Measurements from ENCODE around the gene ITGB3BP. TPM values are rescaled to one million over a fixed set of nuclear protein-coding genes. Genes with fewer than 3 reads are reported as not detected.

ITGB3BP gene
- total and polyA plus RNA-seq, 2 of the 8 experiments (the other 6 are each of a cell fraction or from before 2014, with no cell fraction given): 17.6 to 49.1 TPM

- TF ChIP-seq CHD7 (IDR thresholded peaks at IDR 0.05; ENCODE audit: insufficient replicate concordance, low read length): peak; percentile 71
- no peak for TF ChIP-seq HDAC2 (IDR thresholded peaks at IDR 0.05; ENCODE audit: borderline replicate concordance in 1 of 2, low read depth in 2 of 2, low read length in 2 of 2)
Observed at GRCh38 chr1:63537006-63537405, 14.0 kb upstream of the ITGB3BP start (continued).

Data from H1 (cell line).